G401 (cell line): ENCODE data around the gene PHRF1. TPM values are rescaled to one million over a fixed set of nuclear protein-coding genes. Genes with fewer than 3 reads are reported as not detected.

Experiments used
- DNase-seq: peaks from one replicate; pipeline ENCODE4 v3.0.0-alpha.2; 2015; ENCODE audit warnings: low spot score
- in situ Hi-C: cut with HindIII; loops from 2 replicates; pipeline ENCODE4 v1.10.0; 2016; ENCODE audit warnings: low sequenced_read_pairs, mixed read lengths
- total RNA-seq: library from RNA; depleted of rRNA; stranded (reverse); fragments of >200 nt; shearing (Covaris generic); gene quantifications from 2 replicates; pipeline ENCODE4 v1.2.3, GENCODE V29; 2014

Gene PHRF1
- total RNA-seq, 1 experiment from 2014 or later: 34.8 TPM

DNA sequence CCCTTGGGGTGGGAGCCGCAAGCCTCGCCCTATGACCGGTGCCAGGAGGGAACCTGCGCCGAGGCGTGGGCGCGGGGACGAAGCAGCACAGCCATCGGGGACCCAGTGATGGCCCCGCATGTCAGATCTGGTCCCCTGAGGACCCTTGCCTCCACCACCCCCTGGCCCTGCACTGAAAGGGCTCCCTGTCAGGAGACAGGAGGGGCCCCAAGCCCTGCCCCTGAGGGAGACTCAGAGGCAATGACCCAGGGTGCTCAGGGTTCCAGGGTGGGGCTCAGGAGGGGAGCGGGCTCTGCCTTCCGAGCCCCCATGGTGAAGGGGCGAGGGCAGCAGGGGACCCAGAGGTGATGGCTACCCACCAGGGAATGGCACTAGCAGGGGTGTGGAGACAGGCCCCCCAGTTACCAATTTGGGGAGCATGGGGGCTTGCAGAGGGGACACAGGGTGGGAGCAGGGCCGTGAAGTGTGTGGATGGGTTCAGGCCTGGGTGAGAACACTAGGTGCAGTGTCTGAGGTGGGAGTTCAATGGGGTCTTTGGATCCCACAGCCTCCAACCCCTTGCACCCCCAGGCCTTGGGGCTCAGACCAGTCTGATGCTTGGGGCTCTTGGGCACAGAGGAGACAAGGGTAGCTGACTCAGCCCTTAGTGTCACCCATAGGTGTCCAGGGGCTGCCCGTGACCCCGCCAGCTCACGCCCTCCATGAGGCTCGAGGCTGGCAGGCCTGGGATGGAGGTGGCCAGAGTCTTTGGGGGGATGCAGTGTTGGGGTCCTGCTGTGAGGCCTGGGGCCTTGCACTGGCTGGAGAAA lies 38.4 kb upstream of the PHRF1 start:
- in situ Hi-C loops: no loop called here
- no peak for DNase-seq

DNA sequence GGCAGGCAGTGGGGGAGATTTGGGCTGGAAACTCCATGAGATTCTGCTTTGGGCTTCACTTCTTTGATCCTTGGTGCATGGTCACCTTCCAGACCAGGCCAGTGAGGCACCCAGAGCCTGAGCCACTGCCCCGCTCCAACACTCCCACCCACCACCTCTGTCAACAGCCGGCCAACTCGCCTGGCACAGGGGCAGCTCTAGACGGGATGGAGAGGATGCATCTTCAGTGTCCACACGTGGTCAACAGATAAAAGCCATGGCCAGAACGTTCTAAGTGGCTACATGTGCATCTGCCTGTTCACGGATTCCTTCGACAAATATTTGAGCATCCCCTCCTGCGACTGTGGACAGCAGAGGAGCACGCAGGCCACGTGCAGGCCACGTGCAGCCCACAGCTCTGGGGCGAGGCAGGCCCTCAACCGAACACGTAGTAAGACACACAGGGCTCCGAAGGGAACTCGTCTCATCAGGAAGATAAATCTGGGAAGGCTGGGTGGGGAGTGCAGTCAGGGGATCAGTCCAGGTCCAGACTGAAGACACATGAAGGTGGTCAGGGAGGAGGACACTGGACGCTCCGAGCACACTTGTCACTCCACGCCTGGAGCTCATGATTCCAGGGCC lies 37.7 kb upstream of the PHRF1 start:
- in situ Hi-C loops: no loop called here
- no peak for DNase-seq

- DNase-seq: no peak
- in situ Hi-C loops: no loop called here
Observed at GRCh38 chr11:539971-540481, 36.2 kb upstream of the PHRF1 start.

DNA sequence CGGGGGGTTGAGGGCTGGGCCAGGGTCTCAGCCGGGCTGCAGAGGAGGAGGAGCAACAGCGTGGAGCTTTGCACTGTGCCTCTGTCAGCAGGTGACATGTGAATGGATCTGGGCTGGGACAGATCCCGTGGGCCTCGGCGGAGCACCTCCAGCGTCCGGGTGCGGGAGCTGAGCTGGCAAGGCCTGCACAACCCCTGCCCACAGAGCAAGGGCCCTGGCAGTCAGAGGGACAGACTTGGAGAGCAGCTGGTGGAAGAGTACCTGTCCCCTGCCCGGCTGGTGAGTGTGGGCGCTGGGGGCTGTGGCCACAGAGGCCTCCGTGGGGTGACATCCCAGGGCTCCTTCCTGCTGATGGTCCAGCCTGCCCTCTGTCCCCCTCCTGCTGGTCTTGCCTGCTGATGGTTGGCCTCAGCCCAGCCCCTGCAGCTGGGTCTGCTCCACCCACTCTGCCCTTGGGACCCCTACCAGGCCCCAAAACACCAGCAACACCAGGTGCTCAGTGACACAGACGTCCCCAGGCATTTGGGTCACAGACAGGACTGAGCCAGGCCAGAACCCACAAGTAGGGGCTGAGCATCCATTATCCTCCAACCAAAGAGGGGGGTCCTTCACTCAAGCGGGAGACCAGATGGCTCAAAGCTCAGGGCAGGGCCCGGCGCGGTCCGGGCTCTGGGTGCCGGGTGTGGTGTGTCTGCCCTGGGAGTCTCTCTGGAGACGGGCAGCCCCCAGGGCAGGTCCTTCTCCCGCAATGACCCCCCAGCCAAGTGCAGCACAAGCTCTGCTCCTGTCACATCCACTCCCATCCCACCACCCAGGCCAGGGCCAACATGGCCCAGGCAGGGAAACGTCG lies 35.5 kb upstream of the PHRF1 start:
- in situ Hi-C loops: no loop called here
- DNase-seq: no peak

- in situ Hi-C loops: no loop called here
- DNase-seq: no peak
Observed at GRCh38 chr11:541433-541885, 34.8 kb upstream of the PHRF1 start.

GRCh38 chr11:544817-545166 lies 31.5 kb upstream of the PHRF1 start:
- no peak for DNase-seq
- in situ Hi-C loops: no loop called here

DNA sequence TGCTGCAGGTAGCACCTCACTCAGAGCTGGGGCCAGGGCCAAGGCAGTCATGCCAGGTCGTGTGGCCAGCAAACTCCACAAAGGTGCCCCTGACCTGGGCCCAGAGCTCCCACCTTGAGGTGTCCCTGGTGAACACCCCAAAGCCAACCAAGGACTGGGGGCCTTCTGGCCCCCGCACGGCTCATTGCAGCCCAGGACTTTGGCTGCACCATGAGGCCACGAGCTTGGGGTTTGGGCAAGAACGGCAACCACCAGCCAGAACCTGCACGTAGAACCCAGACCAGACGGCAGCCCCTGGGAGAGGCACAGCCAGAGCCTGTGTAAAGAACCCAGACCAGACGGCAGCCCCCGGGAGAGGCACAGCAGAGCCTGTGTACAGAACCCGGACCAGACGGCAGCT lies 31.1 kb upstream of the PHRF1 start:
- no peak for DNase-seq
- in situ Hi-C loops: no loop called here

DNA sequence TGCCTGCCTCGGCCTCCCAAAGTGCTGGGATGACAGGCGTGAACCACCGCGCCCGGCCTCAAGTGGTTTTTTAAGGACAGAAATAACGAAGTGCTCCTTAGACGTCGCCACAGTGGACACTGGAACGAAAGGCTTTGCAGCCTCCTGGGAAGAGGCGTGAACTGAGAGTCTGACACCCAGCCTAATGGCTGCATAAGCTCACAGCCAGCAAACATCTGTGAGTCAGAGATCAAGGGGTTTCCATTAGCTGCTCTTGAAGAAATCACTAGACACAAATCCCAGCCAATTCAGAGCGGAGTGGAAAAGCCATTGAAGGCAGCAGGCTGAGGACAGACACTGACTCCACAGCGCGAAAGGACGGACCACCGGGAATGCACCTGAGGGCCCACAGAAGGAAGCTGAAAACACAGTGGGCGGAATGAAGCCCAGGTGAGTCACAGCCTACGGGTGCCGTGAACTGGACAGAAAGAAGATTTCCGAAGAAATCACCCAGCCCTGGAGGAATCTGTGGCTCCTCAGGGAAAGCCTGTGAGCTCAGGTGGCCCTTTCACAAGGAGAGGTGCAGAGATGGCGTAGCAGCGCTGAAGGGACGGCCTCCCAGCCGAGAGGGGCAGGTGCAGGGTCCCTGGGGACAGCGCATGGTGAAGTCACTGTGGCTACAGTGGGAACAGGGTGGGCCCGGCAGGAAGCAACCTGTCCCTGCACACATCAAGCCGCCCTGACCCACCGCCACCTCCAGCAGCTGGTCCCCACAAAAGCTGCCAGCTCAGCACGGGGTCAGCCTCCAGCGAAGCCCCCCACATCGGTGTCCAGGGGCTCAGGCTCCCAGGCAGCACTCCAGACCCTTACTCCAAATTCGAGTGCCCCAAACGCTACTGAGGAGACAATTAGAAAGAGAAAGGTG lies 27.3 kb upstream of the PHRF1 start:
- no peak for DNase-seq
- in situ Hi-C loops: no loop called here

DNA sequence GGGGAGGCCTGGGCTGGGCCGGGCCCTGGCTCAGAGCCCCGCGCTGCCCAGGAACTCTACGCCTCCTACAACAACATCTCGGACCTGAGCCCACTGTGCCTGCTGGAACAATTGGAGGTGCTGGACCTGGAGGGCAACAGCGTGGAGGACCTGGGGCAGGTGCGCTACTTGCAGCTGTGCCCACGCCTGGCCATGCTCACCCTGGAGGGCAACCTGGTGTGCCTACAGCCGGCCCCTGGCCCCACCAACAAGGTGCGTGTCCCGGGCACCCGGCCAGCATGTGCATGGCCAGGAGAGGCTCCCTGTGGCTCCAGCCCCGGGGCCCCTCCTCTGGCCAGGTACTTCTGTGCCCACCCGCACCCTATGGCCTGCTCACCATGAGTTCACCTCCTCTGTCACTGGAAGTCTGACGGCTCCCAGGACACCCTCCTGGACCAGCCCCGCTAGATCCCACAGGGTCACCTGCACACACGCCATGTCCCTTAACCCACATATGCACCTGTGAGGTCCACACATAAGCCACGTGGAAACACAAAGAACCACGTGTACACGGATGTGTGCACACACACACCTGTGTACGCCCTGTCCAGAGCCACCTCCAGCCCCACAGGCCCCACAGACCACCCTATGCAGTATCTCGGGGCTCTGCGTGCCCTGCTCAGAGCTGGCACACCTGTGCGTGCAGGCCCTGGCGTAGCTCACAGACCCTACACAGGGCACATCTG lies 26.1 kb upstream of the PHRF1 start:
- in situ Hi-C loops: no loop called here
- no peak for DNase-seq

DNA sequence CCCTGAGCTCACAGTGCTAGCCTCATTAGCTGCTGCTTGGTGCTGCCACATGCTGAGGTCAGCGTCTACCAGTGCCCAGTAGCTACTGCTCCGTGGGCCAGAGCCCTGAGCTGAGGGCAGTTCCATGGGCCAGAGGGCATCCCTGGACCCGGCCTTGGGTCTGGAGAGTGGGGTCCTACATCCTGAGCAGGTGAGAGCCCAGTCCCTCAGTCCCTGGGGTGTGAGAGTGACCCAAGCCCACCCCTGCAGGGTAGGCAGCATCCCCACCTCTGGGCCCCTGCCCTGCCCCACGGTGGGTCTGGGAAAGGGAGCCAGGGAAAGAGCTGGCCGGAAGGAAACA lies 25.6 kb upstream of the PHRF1 start:
- in situ Hi-C loops: no loop called here
- no peak for DNase-seq

DNA sequence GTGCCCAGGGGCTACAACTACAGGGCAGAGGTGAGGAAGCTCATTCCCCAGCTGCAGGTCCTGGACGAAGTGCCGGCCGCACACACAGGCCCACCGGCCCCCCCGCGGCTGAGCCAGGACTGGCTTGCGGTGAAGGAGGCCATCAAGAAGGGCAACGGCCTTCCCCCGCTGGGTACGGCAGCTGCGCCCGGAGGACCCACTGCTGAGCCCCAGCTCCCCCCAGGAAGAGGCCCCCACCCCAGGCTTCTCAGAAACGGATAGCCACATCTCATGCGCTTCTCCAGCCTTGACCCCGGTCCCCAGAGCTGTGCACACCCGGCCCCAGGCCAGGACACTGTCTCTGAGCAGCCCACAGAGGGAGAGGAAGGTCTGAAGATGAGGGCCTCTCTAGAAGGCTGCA lies 25.1 kb upstream of the PHRF1 start:
- no peak for DNase-seq
- in situ Hi-C loops: no loop called here

GRCh38 chr11:551596-551995 lies 24.7 kb upstream of the PHRF1 start:
- in situ Hi-C loops: no loop called here

DNA sequence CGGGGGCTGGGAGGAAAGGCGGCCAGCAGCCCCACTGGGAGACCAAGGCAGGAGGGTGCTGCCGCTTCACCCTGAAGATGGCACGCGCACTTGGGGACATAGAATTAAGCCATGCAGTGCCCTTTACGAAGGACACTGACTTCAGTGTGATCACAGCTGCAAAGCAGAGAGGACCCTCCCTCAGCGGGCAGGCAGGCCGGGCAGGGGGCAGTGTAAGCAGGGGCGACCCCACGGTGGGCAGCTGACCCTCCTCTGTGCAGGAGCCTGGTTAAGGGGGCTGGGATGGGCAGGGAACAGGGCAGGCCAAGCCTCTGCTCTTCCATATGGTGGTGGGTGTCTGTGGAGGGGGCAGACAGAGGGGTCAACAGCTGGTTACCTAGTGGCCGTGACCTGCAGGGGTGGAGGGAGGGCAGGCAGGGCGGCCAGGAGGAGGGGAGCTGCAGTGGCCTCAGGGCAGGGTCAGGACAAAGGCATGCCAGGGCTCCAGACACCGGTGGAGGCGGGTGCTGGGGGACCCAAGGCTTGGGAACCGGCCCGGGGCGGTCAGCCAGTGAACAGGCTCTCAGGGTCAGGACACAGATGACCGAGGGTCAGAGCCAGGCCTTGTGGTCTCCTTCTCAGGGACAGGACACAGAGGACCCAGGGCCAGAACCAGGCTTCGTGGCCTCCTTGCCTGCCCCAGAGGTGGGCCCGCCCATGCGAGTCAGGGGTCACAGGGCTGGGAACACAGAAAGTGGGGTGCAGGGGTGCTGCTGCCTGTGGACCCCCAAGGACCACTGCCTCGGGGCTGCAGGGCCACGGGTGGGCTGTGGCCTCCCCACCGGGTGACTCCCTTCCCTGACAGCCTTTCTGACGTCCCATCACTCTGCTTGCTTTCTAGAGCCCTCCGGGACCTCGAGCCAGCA lies 22.9 kb upstream of the PHRF1 start:
- DNase-seq: no peak
- in situ Hi-C loops: no loop called here

More at GRCh38 chr11:551596-551995, 24.7 kb upstream of the PHRF1 start:
- no peak for DNase-seq

- no peak for DNase-seq
- in situ Hi-C loops: no loop called here
Observed at GRCh38 chr11:553988-554340, 22.3 kb upstream of the PHRF1 start.

DNA sequence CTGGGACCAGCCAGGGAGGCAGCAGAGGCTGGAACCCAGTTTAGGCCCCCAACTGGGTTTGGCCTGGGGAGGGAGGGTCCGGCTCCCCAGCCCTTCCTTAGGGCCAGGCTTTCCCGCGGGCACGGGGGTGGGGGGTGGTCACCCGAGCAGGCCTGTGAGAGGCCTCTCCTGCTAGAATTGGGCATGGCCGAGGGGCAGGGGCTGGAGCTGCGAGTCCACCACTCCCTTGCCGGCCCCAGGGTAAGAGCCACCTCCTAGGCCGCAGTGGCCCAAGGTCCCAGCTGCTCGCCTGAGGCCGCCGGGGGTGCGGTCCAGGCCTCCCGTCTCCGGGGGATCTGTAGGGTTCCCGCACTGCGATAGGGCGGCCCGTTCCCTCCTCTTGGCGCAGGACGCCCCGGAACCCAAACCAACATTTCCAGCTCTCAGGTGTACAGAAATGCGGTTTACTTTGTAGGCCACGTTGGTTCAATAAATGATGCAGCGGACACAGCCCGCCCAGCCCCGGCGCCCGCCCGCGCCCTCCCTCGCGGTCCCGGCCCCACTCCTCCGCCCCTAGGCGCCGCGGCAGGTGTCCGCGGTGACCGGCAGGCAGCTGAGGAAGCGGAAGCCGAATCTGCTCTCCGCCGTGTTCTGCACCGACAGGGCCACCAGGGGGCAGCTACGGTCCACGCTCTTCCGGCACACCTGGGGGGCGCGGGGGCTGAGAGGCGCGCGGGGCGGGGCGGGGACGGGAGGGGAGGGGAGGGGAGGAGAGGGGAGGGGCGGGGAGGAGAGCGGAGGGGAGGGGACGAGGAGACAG lies 21.6 kb upstream of the PHRF1 start:
- in situ Hi-C loops: no loop called here
- peak; percentile 76 for DNase-seq

DNA sequence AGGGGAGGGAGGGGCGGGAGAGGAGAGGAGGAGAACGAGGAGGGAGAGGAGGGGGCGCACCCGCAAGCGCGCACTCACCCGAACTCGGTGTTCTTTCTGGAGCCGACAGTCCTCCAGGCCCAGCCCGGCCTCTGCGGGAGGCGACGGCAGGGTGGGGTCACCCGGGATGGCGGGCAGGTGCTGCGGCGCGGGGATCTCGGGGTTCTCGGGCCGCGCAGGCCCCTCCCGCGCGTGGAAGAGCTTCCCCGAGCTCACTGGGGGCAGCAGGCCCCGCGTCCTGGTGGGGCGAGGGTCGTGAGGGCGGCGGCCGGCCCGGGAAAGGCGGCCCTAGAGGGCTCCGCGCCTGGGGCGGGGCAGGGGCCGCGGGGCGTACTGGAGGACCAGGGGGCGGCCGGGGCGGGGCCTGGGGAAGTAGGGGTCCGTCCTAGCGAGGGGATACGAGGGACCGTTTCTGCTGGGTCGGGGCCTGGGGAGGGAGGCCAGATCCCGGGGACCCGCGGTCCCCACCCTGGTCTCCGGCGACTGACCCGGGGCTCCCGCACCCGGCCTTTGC lies 21.0 kb upstream of the PHRF1 start:
- in situ Hi-C loops: no loop called here
- no peak for DNase-seq
